ENCODE results near the gene FLOT2. TPM values are rescaled to one million over a fixed set of nuclear protein-coding genes. Genes with fewer than 3 reads are reported as not detected.

FLOT2 gene
- total and polyA plus RNA-seq, 7 donors, result 30.4 to 81.1 (median 40.8) TPM

DNA sequence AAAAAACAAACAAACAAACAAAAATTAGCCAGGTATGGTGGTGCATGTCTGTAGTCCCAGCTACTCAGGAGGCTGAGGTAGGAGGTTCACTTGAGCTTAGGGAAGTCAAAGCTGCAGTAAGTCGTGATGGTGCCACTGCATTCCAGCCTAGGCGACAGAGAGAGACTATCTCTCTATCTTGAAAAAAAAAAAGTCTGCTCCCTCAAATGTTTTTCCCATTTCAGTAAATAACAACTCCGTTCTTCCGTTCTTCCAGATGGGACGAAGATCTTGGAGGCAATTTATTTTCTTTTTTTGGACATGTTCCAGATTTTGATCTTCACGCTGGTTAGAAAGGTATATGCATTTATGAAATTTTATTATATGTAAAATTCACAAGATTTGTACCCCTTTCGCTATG, 23.7 kb downstream of the FLOT2 start:
- no peaks in the 10 kb centered on the region for H3K27me3 ChIP-seq (ENCODE audit: insufficient read depth in 3 of 3, low read length in 2 of 3)
- H3K36me3 ChIP-seq (ENCODE audit: insufficient read depth in 1 of 2, low read depth in 1 of 2), result peaks cover 0 to 4% of the 10 kb centered on the region in 2 donors
- intact Hi-C loops (cut with DNase I), result no loop called here
- ATAC-seq (no peak), DNase-seq (no peak)
- TF ChIP-seq, protein P1, sequence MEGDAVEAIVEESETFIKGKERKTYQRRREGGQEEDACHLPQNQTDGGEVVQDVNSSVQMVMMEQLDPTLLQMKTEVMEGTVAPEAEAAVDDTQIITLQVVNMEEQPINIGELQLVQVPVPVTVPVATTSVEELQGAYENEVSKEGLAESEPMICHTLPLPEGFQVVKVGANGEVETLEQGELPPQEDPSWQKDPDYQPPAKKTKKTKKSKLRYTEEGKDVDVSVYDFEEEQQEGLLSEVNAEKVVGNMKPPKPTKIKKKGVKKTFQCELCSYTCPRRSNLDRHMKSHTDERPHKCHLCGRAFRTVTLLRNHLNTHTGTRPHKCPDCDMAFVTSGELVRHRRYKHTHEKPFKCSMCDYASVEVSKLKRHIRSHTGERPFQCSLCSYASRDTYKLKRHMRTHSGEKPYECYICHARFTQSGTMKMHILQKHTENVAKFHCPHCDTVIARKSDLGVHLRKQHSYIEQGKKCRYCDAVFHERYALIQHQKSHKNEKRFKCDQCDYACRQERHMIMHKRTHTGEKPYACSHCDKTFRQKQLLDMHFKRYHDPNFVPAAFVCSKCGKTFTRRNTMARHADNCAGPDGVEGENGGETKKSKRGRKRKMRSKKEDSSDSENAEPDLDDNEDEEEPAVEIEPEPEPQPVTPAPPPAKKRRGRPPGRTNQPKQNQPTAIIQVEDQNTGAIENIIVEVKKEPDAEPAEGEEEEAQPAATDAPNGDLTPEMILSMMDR (IDR thresholded peaks at IDR 0.05), result no peak
- H3K9me3 ChIP-seq, result no peaks in the 10 kb centered on the region
- 86 to 88% (median 86%) methylated on average over 7 of the region's 7 CpGs for WGBS, 3 donors
- H3K4me3 ChIP-seq, result no peak overlapping the region
- H3K4me1 ChIP-seq, result no peaks in the 10 kb centered on the region
- H3K27ac ChIP-seq, result no peak overlapping the region

DNA sequence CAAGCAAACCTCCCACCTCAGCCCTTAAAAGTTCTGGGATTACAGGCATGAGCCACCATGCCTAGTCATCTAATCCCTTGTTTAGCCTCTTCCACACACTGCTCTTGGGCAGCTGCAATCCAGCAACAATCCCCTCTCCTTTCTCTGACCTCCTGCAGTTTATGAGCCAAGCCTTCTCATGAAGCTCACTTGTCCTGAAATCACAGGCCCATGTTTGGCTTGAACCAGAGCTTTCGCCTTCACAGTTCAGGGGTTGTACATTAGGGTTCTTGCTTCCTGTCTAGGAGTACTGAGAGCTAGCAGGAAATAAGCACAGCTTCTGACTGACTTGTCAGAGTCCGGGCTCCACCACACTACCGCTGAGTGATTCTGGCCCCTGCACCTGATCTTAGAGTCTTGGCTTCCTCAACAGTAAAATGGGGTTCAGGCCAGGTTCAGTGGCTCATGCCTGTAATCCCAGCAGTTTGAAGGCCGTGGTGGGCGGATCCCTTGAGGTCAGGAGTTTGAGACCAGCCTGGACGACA, 26.4 kb downstream of the FLOT2 start:
- Histone ChIP-seq H3K27me3 (ENCODE audit: insufficient read depth in 3 of 3, low read length in 2 of 3) (no peaks in the 10 kb centered on the region), H3K4me1 (no peaks in the 10 kb centered on the region), H3K4me3 (no peak overlapping the region), H3K27ac (no peak overlapping the region), H3K9me3 (no peaks in the 10 kb centered on the region), H3K36me3 (ENCODE audit: insufficient read depth in 1 of 2, low read depth in 1 of 2) (no peaks in the 10 kb centered on the region)
- DNase-seq (no peak), ATAC-seq (no peak)
- intact Hi-C loops (cut with DNase I), result no loop called here
- WGBS, 3 donors, result 82 to 91% (median 83%) methylated on average over 6 of the region's 6 CpGs
- TF ChIP-seq, protein P1 (IDR thresholded peaks at IDR 0.05), result no peak

DNA sequence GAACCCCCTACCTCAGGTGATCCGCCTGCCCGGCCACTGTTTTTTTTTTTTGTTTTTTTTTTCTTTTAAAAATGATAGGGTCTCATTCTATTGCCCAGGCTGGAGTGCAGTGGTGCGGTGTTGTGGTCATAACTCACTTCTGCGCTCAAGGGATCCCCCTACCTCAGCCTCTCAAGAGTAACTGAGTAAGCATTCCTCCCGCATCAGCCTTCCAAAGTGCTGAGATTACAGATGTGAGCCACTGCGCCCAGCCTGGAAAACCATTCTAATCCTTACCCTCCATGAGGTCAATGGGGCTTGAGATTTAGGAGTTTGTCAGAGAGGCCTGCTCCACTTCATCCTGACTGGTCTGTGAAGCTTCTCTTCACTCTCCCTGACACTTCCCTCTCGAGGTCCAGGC, 30.3 kb downstream of the FLOT2 start:
- no peaks in the 10 kb centered on the region for H3K4me1 ChIP-seq
- H3K27ac ChIP-seq, result no peak overlapping the region
- no peaks in the 10 kb centered on the region for H3K27me3 ChIP-seq (ENCODE audit: insufficient read depth in 3 of 3, low read length in 2 of 3)
- no peak overlapping the region for H3K4me3 ChIP-seq
- TF ChIP-seq, protein P1 (IDR thresholded peaks at IDR 0.05), result no peak
- ATAC-seq, result no peak
- no peak for DNase-seq
- no peaks in the 10 kb centered on the region for H3K9me3 ChIP-seq
- 82 to 86% (median 83%) methylated on average over 7 of the region's 7 CpGs for WGBS, 3 donors
- intact Hi-C loops (cut with DNase I), result no loop called here
- no peaks in the 10 kb centered on the region for H3K36me3 ChIP-seq (ENCODE audit: insufficient read depth in 1 of 2, low read depth in 1 of 2)

DNA sequence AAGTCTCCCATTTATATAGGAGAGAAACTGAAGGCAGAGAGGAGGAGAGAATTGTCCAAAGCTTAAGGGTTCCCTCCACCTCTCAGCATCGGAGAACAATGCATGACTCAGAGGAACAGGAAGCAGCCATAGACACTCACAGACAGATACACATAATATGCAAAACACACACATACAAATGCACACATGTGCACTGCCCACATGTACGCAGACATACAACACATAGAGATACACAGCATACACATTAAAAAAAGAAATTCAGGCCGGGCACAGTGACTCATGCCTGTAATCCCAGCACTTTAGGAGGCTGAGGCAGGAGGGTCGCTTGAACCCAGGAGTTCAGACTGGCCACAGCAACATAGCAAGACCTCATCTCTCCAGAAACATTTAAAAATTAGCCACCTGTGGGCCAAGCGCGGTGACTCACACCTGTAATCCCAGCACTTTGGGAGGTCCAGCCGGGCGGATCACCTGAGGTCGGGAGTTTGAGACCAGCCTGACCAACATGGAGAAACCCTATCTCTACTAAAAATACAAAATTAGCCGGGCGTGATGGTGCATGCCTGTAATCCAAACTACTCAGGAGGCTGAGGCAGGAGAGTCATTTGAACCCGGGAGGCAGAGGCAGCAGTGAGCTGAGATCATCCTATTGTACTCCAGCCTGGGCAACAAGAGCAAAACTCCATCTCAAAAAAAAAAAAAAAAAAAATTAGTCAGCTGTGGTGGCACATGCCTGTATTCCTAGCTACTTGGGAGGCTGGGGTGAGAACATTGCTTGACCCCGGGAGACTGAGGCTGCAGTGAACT, 31.4 kb downstream of the FLOT2 start:
- DNase-seq (no peak), ATAC-seq (no peak)
- H3K27me3 ChIP-seq (ENCODE audit: insufficient read depth in 3 of 3, low read length in 2 of 3), result no peaks in the 10 kb centered on the region
- no peaks in the 10 kb centered on the region for H3K9me3 ChIP-seq
- intact Hi-C loops (cut with DNase I), result no loop called here
- TF ChIP-seq, protein P1 (IDR thresholded peaks at IDR 0.05), result no peak
- no peak overlapping the region for H3K4me3 ChIP-seq
- peaks cover 0 to 6% of the 10 kb centered on the region in 2 donors for H3K36me3 ChIP-seq (ENCODE audit: insufficient read depth in 1 of 2, low read depth in 1 of 2)
- no peaks in the 10 kb centered on the region for H3K4me1 ChIP-seq
- 84 to 89% (median 85%) methylated on average over 13 of the region's 13 CpGs for WGBS, 3 donors
- H3K27ac ChIP-seq, result no peak overlapping the region

Measured in psoas muscle (tissue), 8 donors.